Measurements from ENCODE around the gene RNASE2.
"Not testable (repeated sequence)": the region's sequence is repeated elsewhere in the genome, so short reads cannot be mapped to it uniquely, and the experiment has no call there.

The RNASE2 gene

GRCh38 chr14:20954736-20955537 is at the start of gene RNASE2:
Gene RNASE2, plus strand, starts transcription at chr14:20955487. Its CDS starts 285 bp downstream, at chr14:20955772.
- DNase-seq (ENCODE audit: low read depth in 2 of 2) = not testable (repeated sequence)

GRCh38 chr14:20905676-20906075 is 49.6 kb upstream of the RNASE2 start:
- no peak for DNase-seq (ENCODE audit: low read depth in 2 of 2)

GRCh38 chr14:20907214-20907613 is 48.1 kb upstream of the RNASE2 start:
- no peak for DNase-seq (ENCODE audit: low read depth in 2 of 2)

- not testable (repeated sequence) for DNase-seq (ENCODE audit: low read depth in 2 of 2)
These were observed 44.5 kb upstream of the RNASE2 start for GRCh38 chr14:20910822-20911221.

- DNase-seq (ENCODE audit: low read depth in 2 of 2) = not testable (repeated sequence)
These were observed 36.1 kb upstream of the RNASE2 start for GRCh38 chr14:20919038-20919756.

GRCh38 chr14:20923766-20924297 is 31.5 kb upstream of the RNASE2 start:
- DNase-seq (ENCODE audit: low read depth in 2 of 2) = not testable (repeated sequence)

- DNase-seq (ENCODE audit: low read depth in 2 of 2) = no peak
These were observed 21.0 kb upstream of the RNASE2 start for GRCh38 chr14:20934148-20934762.

- DNase-seq (ENCODE audit: low read depth in 2 of 2) = no peak
These were observed 19.8 kb upstream of the RNASE2 start for GRCh38 chr14:20935303-20935984.

GRCh38 chr14:20945146-20945545 is 10.1 kb upstream of the RNASE2 start:
- not testable (repeated sequence) for DNase-seq (ENCODE audit: low read depth in 2 of 2)

GRCh38 chr14:20946707-20947106 is 8.6 kb upstream of the RNASE2 start:
- DNase-seq (ENCODE audit: low read depth in 2 of 2) = not testable (repeated sequence)

GRCh38 chr14:20955538-20955873 is 219 bp downstream of the RNASE2 start:
- not testable (repeated sequence) for DNase-seq (ENCODE audit: low read depth in 2 of 2)

GRCh38 chr14:20956376-20956976 is 1.2 kb downstream of the RNASE2 start:
- DNase-seq (ENCODE audit: low read depth in 2 of 2) = no peak

- not testable (repeated sequence) for DNase-seq (ENCODE audit: low read depth in 2 of 2)
These were observed 3.7 kb downstream of the RNASE2 start for GRCh38 chr14:20958946-20959345.

- DNase-seq (ENCODE audit: low read depth in 2 of 2) = no peak
These were observed 14.0 kb downstream of the RNASE2 start for GRCh38 chr14:20969336-20969735.

- DNase-seq (ENCODE audit: low read depth in 2 of 2) = no peak
These were observed 15.3 kb downstream of the RNASE2 start for GRCh38 chr14:20970647-20970982.

- peak; percentile 34 to 53 for DNase-seq (ENCODE audit: low read depth in 2 of 2)
These were observed 15.9 kb downstream of the RNASE2 start for GRCh38 chr14:20970983-20971704.

- DNase-seq (ENCODE audit: low read depth in 2 of 2) = no peak
These were observed 16.4 kb downstream of the RNASE2 start for GRCh38 chr14:20971705-20972021.

GRCh38 chr14:20973501-20973900 is 18.2 kb downstream of the RNASE2 start:
- no peak for DNase-seq (ENCODE audit: low read depth in 2 of 2)

GRCh38 chr14:20976291-20976690 is 21.0 kb downstream of the RNASE2 start:
- DNase-seq (ENCODE audit: low read depth in 2 of 2) = no peak

- DNase-seq (ENCODE audit: low read depth in 2 of 2) = no peak
These were observed 23.4 kb downstream of the RNASE2 start for GRCh38 chr14:20978687-20979086.

- DNase-seq (ENCODE audit: low read depth in 2 of 2) = no peak
These were observed 25.6 kb downstream of the RNASE2 start for GRCh38 chr14:20980906-20981305.

All from stimulated activated CD8-positive, alpha-beta memory T cell treated with anti-CD3 and anti-CD28 coated beads, Interleukin-15, amount 100 ng/mL, for 4 hours (primary cell).